Upper lobe of right lung (tissue), 1 donor: ENCODE results near the gene CEBPE. TPM values are rescaled to one million over a fixed set of nuclear protein-coding genes. Genes with fewer than 3 reads are reported as not detected.

Experiments used
- ATAC-seq: fragments of 200-7000 bp; cut with Tn5 transposase; one replicate; pipeline ENCODE4 v1.9.1; 2020; ENCODE audit warnings: mild to moderate bottlenecking, moderate library complexity
- DNase-seq: peaks from one replicate; pipeline ENCODE4 v3.0.0-alpha.2; 2020
- H3K27ac ChIP-seq: fragments of 200-600 bp; one replicate; pipeline ENCODE4 v1.8.0; 2022
- H3K27me3 ChIP-seq: fragments of 200-600 bp; one replicate; pipeline ENCODE4 v1.8.0; 2022; ENCODE audit warnings: mild to moderate bottlenecking
- H3K36me3 ChIP-seq: fragments of 200-600 bp; one replicate; pipeline ENCODE4 v1.8.0; 2022
- H3K4me1 ChIP-seq: fragments of 200-600 bp; one replicate; pipeline ENCODE4 v1.8.0; 2022
- H3K4me3 ChIP-seq: fragments of 200-600 bp; one replicate; pipeline ENCODE4 v1.8.0; 2022; ENCODE audit warnings: mild to moderate bottlenecking
- H3K9me3 ChIP-seq: fragments of 200-600 bp; one replicate; pipeline ENCODE4 v1.8.0; 2022
- intact Hi-C: fragments of 100-400 bp; cut with DNase I; formaldehyde crosslinking; loops from one replicate; pipeline ENCODE4 v1.11.0; 2022
- total RNA-seq: library from RNA; stranded (reverse); fragmentation: NEBNext Ultra II Directional; extraction: Animal tissue kit (Norgen Biotek cat#: 25700); gene quantifications from one replicate; pipeline ENCODE4 v1.2.1, GENCODE V29; 2021
- TF ChIP-seq, protein P1 (sequence below): fragments of 200-600 bp; IDR thresholded peaks from one replicate; pipeline ENCODE4 v1.8.0; 2022; ENCODE audit warnings: antibody characterized with exemption
- donor health status: DM: no; HTN: yes; CAD: no; lungs with severe emphysema.

CEBPE gene
- total RNA-seq, 1 donor from 2014 or later = not detected

DNA sequence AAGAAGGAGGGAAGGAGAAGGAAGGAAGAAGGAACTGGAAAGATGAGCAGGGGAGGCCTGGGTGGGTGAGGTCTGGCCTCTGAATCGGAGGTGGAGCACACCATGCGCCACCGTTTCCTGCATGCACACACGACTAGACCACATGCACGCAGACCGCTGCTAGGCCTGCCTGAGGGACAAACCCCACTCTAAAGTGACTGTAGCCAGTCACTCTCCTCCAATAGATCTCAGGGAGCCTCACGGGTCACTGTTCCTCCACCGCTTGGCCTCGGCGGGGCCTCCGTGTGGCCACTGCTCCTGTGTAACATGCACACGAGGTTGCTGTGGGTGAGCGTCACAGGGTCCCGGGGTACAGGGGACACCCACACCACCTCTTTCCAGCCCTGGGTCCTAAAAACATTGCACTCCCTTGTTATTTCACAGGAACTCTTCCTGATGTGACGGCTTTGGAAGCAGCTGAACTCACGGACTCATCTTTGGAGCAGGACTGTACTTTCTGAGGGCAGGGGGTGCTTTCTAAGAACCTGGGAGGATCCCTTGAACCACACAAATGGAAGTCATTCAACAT, 17.6 kb upstream of the CEBPE start:
- ATAC-seq = no peak
- Histone ChIP-seq H3K9me3 (no peaks in the 10 kb centered on the region), H3K4me3 (no peak overlapping the region), H3K4me1 (no peaks in the 10 kb centered on the region), H3K27me3 (no peaks in the 10 kb centered on the region), H3K36me3 (peaks cover 12% of the 10 kb centered on the region), H3K27ac (no peak overlapping the region)
- intact Hi-C loops = no loop called here
- no peak for DNase-seq
- TF ChIP-seq, protein P1, sequence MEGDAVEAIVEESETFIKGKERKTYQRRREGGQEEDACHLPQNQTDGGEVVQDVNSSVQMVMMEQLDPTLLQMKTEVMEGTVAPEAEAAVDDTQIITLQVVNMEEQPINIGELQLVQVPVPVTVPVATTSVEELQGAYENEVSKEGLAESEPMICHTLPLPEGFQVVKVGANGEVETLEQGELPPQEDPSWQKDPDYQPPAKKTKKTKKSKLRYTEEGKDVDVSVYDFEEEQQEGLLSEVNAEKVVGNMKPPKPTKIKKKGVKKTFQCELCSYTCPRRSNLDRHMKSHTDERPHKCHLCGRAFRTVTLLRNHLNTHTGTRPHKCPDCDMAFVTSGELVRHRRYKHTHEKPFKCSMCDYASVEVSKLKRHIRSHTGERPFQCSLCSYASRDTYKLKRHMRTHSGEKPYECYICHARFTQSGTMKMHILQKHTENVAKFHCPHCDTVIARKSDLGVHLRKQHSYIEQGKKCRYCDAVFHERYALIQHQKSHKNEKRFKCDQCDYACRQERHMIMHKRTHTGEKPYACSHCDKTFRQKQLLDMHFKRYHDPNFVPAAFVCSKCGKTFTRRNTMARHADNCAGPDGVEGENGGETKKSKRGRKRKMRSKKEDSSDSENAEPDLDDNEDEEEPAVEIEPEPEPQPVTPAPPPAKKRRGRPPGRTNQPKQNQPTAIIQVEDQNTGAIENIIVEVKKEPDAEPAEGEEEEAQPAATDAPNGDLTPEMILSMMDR = no peak

DNA sequence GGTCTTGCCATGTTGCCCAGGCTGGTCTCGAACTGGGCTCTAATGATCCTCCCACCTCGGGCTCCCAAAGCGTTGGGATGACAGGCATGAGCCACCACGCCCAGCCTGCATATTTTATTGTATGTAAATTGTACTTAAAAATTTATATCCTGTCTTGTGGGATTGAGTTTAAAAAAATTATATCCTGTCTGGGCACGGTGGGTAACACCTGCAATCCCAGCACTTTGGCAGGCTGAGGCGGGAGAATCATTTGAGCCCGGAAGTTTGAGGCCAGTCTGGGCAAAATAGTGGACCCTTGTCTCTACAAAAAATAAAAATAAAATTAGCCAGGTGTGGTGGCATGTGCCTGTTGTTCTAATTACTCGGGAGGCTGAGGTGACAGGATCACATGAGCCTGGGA, 13.9 kb upstream of the CEBPE start:
- no peak overlapping the region for H3K4me3 ChIP-seq
- peaks cover 20% of the 10 kb centered on the region for H3K36me3 ChIP-seq
- DNase-seq (no peak), ATAC-seq (no peak)
- TF ChIP-seq, protein P1 = no peak
- H3K27me3 ChIP-seq = no peaks in the 10 kb centered on the region
- no peak overlapping the region for H3K27ac ChIP-seq
- H3K9me3 ChIP-seq = no peaks in the 10 kb centered on the region
- intact Hi-C loops = no loop called here
- H3K4me1 ChIP-seq = peaks cover 4% of the 10 kb centered on the region

DNA sequence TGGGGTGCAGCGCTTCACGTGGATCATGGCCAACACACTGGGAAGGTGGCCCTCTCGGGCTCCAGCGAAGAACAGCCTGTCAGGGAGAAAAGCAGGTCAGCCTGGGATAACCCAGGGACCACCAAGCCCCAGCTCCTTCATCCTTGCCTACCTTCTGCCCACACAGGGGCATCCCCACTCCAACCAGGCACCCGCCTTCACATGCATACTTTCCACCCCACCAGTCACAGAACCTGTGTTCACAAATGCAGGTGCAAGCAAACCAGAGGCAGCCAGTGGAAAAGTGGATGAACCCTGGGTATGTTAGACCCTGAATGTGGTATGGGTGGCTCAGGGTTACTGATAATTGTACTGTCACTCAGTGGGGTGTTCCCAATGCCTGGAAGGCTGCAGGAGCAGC, 12.4 kb upstream of the CEBPE start:
- Histone ChIP-seq H3K36me3 (peaks cover 21% of the 10 kb centered on the region), H3K4me3 (no peak overlapping the region), H3K27ac (no peak overlapping the region), H3K9me3 (no peaks in the 10 kb centered on the region), H3K27me3 (no peaks in the 10 kb centered on the region), H3K4me1 (peaks cover 4% of the 10 kb centered on the region)
- intact Hi-C loops = no loop called here
- DNase-seq (no peak), ATAC-seq (no peak)
- TF ChIP-seq, protein P1 = no peak

DNA sequence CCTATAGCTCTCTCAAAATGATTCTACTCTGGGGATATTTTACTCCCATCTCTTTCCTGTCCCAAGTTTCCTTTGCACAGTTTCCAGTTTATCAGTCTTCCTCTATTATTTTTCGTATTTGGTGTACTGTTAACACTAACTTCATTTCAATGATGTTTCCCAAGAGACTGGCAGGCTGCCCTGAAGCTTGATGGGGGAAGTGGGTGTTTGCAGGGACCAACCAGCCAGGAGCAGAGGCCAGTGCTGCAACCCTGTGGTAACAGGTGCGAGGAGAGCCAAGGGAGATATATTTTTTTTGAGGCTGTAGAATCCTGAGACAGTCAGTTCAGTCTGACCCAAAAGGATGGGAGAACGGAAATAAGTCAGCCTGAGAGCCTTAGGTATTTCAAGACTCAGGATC, 11.8 kb upstream of the CEBPE start:
- ATAC-seq (peak; percentile 54), DNase-seq (no peak)
- intact Hi-C loops = no loop called here
- no peaks in the 10 kb centered on the region for H3K9me3 ChIP-seq
- TF ChIP-seq, protein P1 = no peak
- no peak overlapping the region for H3K4me3 ChIP-seq
- no peaks in the 10 kb centered on the region for H3K27me3 ChIP-seq
- H3K27ac ChIP-seq = no peak overlapping the region
- H3K36me3 ChIP-seq = peaks cover 21% of the 10 kb centered on the region
- peaks cover 4% of the 10 kb centered on the region for H3K4me1 ChIP-seq

DNA sequence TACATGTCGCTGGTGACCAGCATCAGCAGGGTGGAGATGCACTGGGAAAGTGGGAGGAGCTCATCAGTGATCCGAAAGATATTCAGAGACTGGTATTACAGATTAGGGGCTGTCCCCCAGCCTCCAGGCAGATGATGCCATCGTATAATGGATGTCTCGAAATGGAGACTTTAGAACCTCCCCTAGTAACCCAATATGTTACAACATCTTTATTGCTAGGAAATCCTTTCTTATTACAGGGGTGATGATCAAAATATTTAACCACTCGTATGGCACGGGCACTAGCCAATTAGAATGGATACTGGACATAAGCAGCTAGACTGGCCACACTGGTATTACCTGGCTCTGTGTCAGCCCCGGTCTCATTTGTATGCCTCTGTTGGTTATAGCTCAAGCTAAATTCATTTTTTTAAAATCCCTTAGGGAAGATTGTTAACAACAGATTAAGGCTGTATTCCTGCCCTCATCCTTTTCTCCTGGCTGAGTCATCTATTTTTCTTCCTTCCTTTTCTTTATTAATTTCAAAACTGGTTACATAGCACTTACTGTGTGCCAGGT, 10.8 kb upstream of the CEBPE start:
- no peak for ATAC-seq
- DNase-seq = no peak
- intact Hi-C loops = no loop called here
- Histone ChIP-seq H3K9me3 (no peaks in the 10 kb centered on the region), H3K4me3 (no peak overlapping the region), H3K4me1 (peaks cover 4% of the 10 kb centered on the region), H3K36me3 (peaks cover 21% of the 10 kb centered on the region), H3K27ac (no peak overlapping the region), H3K27me3 (no peaks in the 10 kb centered on the region)
- TF ChIP-seq, protein P1 = no peak
